Measurements from ENCODE around the gene TLE2. TPM values are rescaled to one million over a fixed set of nuclear protein-coding genes. Genes with fewer than 3 reads are reported as not detected.

The TLE2 gene
- total and polyA plus RNA-seq, 2 of the 4 experiments (the other 2 are of a cell fraction) = under 0.01 to 0.41 TPM

DNA sequence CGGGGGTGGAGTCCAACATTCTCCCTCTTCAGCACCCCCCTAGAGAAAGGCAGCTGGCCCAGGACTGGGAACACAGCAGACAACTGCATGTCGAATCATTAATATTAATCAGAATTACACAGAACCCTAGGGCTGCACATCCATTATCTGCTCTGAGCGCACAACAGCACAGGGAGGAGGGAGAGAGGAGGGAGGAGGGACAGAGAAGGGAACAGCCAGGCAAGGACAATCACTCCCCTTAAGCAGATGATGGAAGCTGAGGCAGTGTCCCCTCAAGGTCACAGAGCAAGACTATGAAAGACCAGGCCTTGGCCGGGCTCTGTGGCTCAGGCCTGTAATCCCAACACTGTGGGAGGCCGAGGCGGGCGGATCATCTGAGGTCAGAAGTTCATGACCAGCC is 26.0 kb downstream of the TLE2 start:
- Histone ChIP-seq H3K4me1 (ENCODE audit: control insufficient read depth, insufficient read depth, low read length) (no peaks in the 10 kb centered on the region), H3K4ac (ENCODE audit: low read depth, low read length) (no peak overlapping the region), H2AK9ac (replicated peaks; ENCODE audit: low read depth, low read length, poor library complexity) (no peak overlapping the region), H3K36me3 (ENCODE audit: control insufficient read depth, insufficient read depth, low read length) (no peaks in the 10 kb centered on the region), H3K27me3 (ENCODE audit: control insufficient read depth, insufficient read depth, low read length) (peaks cover 9% of the 10 kb centered on the region; the same call in 1 of the 2 replicates), H2AK5ac (ENCODE audit: low read depth, low read length) (no peak overlapping the region), H3K9ac (ENCODE audit: low read depth, low read length) (no peak overlapping the region), H3K18ac (ENCODE audit: low read depth, low read length) (no peak overlapping the region), H2BK5ac (ENCODE audit: low read depth, low read length, poor library complexity, severe bottlenecking) (no peak overlapping the region), H3K27ac (ENCODE audit: insufficient read depth, low read length) (no peak overlapping the region), H4K20me1 (ENCODE audit: insufficient read depth, low read length) (no peaks in the 10 kb centered on the region), H3K23ac (ENCODE audit: low read depth, low read length) (no peak overlapping the region), H2AFZ (replicated peaks; ENCODE audit: low read length, poor library complexity) (no peak overlapping the region), H3K79me1 (ENCODE audit: low read depth in 1 of 2, low read length in 2 of 2) (no peaks in the 10 kb centered on the region), H4K91ac (ENCODE audit: insufficient read depth, low read depth, low read length) (no peak overlapping the region), H3K4me3 (ENCODE audit: insufficient read depth, low read depth, low read length) (no peak overlapping the region), H3K9me1 (ENCODE audit: insufficient read depth, low read length) (no peaks in the 10 kb centered on the region), H4K5ac (ENCODE audit: low read depth, low read length) (no peak overlapping the region), H3K9me3 (ENCODE audit: control insufficient read depth, insufficient read depth, low read length) (peaks cover 2% of the 10 kb centered on the region), H3K4me2 (ENCODE audit: low read depth, low read length) (no peak overlapping the region), H2BK120ac (ENCODE audit: low read depth, low read length) (no peak overlapping the region), H3K56ac (ENCODE audit: extremely low read depth, insufficient read depth, low read length) (no peak overlapping the region), H3K14ac (replicated peaks; ENCODE audit: low read depth, low read length) (no peak overlapping the region), H2BK15ac (ENCODE audit: low read depth, low read length) (no peak overlapping the region), H2BK20ac (ENCODE audit: low read depth, low read length) (no peak overlapping the region), H4K8ac (ENCODE audit: low read depth in 2 of 2, low read length in 2 of 2) (no peak overlapping the region)
- in situ Hi-C loops (cut with MboI; ENCODE audit: low sequenced_read_pairs) (no loop called here), dilution Hi-C loops (cut with HindIII; ENCODE audit: low sequenced_read_pairs, unreplicated experiment) (no loop called here), intact Hi-C loops (cut with micrococcal nuclease) (no loop called here)
- no CpG with 5 or more reads among the region's 7 CpGs for WGBS, 2 experiments (ENCODE audit: extremely low coverage in 2 of 2, insufficient read length in 1 of 2)
- no TSS peak for BruUV-seq (replicated peaks)
- CTCF ChIA-PET = no interaction called here
- TF ChIP-seq, protein P1, sequence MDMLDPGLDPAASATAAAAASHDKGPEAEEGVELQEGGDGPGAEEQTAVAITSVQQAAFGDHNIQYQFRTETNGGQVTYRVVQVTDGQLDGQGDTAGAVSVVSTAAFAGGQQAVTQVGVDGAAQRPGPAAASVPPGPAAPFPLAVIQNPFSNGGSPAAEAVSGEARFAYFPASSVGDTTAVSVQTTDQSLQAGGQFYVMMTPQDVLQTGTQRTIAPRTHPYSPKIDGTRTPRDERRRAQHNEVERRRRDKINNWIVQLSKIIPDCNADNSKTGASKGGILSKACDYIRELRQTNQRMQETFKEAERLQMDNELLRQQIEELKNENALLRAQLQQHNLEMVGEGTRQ (IDR thresholded peaks at IDR 0.05; ENCODE audit: low read depth, low read length) = no peak
- TF ChIP-seq BHLHE40 (IDR thresholded peaks at IDR 0.05; ENCODE audit: low read depth, low read length) (no peak), MAFK (IDR thresholded peaks at IDR 0.05; ENCODE audit: low read depth, low read length) (no peak), POLR2A (IDR thresholded peaks at IDR 0.05; ENCODE audit: low read depth, low read length) (no peak), RCOR1 (IDR thresholded peaks at IDR 0.05; ENCODE audit: insufficient replicate concordance, low read length) (no peak), SMC3 (IDR thresholded peaks at IDR 0.05; ENCODE audit: low read depth, low read length) (no peak), RAD21 (IDR thresholded peaks at IDR 0.05; ENCODE audit: low read length) (no peak), MXI1 (IDR thresholded peaks at IDR 0.05; ENCODE audit: borderline replicate concordance, low read depth, low read length) (no peak), CHD1 (IDR thresholded peaks at IDR 0.05; ENCODE audit: low read depth, low read length) (no peak), NFE2L2 (IDR thresholded peaks at IDR 0.05; ENCODE audit: low read depth, low read length) (no peak), CEBPB (IDR thresholded peaks at IDR 0.05; ENCODE audit: low read depth, low read length) (no peak), MAZ (IDR thresholded peaks at IDR 0.05; ENCODE audit: borderline replicate concordance, low read depth, low read length) (no peak), RFX5 (IDR thresholded peaks at IDR 0.05; ENCODE audit: low read depth, low read length) (no peak)
- TF ChIP-seq, protein P2, sequence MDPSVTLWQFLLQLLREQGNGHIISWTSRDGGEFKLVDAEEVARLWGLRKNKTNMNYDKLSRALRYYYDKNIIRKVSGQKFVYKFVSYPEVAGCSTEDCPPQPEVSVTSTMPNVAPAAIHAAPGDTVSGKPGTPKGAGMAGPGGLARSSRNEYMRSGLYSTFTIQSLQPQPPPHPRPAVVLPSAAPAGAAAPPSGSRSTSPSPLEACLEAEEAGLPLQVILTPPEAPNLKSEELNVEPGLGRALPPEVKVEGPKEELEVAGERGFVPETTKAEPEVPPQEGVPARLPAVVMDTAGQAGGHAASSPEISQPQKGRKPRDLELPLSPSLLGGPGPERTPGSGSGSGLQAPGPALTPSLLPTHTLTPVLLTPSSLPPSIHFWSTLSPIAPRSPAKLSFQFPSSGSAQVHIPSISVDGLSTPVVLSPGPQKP (IDR thresholded peaks at IDR 0.05; ENCODE audit: borderline replicate concordance, low read depth, low read length) = no peak
- TF ChIP-seq, protein P3, sequence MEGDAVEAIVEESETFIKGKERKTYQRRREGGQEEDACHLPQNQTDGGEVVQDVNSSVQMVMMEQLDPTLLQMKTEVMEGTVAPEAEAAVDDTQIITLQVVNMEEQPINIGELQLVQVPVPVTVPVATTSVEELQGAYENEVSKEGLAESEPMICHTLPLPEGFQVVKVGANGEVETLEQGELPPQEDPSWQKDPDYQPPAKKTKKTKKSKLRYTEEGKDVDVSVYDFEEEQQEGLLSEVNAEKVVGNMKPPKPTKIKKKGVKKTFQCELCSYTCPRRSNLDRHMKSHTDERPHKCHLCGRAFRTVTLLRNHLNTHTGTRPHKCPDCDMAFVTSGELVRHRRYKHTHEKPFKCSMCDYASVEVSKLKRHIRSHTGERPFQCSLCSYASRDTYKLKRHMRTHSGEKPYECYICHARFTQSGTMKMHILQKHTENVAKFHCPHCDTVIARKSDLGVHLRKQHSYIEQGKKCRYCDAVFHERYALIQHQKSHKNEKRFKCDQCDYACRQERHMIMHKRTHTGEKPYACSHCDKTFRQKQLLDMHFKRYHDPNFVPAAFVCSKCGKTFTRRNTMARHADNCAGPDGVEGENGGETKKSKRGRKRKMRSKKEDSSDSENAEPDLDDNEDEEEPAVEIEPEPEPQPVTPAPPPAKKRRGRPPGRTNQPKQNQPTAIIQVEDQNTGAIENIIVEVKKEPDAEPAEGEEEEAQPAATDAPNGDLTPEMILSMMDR (conservative IDR thresholded peaks at IDR 0.05; ENCODE audit: low read depth, low read length) = no peak
- POLR2A ChIA-PET (ENCODE audit: unreplicated experiment) = no interaction called here
- DNase-seq (no peak), ATAC-seq (ENCODE audit: low read depth) (no peak)
